ENCODE results near the gene STKLD1. TPM values are rescaled to one million over a fixed set of nuclear protein-coding genes. Genes with fewer than 3 reads are reported as not detected.

Gene STKLD1
- total RNA-seq, 3 donors from 2014 or later = 0.59 to 3.9 (median 0.96) TPM

DNA sequence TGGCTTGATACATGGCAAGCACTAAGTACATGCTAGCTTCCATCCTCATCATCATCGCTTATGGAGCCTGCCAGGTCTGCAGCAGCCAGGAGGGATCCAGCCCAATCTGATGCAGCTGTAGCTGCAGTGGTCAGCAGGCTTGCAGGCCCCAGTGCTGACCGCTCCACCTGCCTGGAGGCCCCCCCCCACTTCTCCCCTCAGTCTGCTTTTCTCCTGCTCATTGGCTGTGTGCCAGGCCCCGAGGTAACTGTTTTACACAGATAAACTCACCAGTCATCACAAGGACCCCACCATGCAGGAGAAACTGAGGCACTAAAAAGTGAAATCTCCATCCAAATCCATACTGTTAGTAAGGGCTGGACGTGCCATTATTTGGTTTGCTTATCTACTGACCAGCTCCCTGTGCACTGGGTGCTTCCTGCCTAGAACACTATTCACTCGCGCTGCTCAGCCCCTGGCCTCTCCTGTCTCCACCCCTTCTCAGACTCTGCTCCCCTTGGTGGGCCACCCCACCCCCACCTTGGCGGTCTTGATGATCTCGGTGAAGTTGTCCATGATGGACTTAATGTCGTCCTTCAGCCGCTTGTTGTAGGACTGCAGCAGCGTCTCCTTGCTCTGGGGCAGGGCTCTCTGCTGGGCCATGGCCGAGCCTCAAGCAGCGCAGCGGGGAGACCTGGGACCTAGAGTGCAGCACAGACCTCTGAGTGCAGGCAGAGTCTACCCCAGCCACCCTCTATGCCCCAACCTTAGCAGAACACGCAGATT is 30.0 kb upstream of the STKLD1 start:
- peaks cover 11% of the 10 kb centered on the region for H3K36me3 ChIP-seq
- no peak for DNase-seq (ENCODE audit: low spot score in 2 of 2)
- intact Hi-C loops (cut with DNase I; ENCODE audit: low total_unique reads) = no loop called here
- H3K9me3 ChIP-seq = no peaks in the 10 kb centered on the region
- peak overlapping the region; percentile 96 to 98 for H3K27ac ChIP-seq
- no peak for TF ChIP-seq POLR2AphosphoS5 (IDR thresholded peaks at IDR 0.05)
- TF ChIP-seq, protein P1, sequence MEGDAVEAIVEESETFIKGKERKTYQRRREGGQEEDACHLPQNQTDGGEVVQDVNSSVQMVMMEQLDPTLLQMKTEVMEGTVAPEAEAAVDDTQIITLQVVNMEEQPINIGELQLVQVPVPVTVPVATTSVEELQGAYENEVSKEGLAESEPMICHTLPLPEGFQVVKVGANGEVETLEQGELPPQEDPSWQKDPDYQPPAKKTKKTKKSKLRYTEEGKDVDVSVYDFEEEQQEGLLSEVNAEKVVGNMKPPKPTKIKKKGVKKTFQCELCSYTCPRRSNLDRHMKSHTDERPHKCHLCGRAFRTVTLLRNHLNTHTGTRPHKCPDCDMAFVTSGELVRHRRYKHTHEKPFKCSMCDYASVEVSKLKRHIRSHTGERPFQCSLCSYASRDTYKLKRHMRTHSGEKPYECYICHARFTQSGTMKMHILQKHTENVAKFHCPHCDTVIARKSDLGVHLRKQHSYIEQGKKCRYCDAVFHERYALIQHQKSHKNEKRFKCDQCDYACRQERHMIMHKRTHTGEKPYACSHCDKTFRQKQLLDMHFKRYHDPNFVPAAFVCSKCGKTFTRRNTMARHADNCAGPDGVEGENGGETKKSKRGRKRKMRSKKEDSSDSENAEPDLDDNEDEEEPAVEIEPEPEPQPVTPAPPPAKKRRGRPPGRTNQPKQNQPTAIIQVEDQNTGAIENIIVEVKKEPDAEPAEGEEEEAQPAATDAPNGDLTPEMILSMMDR (IDR thresholded peaks at IDR 0.05) = no peak
- peaks cover 0 to 18% of the 10 kb centered on the region in 2 donors for H3K4me1 ChIP-seq
- H3K4me3 ChIP-seq = peak overlapping the region; percentile 95 to 99 (median 99)
- no peaks in the 10 kb centered on the region for H3K27me3 ChIP-seq

DNA sequence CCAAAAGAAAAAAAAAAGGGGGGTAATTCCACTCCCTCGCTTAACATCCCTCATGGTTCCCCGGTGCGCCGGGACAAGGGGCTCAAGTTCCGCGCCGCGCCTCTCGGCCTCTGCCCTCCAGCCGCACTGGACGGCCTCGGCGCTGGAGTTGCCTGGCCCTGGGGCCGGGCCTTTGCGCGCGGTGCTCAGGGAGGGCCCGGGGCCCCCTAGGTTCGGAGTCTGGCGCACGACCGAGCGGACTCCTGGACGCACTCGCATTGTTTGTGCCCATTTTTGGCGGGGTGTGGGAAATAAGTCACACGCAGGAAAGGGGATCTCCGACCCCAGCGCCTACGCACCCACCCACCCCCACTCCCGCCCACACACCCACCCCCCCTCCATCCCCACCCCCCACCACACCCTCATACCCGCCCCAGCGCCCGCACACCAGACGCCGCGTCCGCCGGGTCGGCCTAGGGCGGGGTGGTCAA is 28.6 kb upstream of the STKLD1 start:
- no peaks in the 10 kb centered on the region for H3K9me3 ChIP-seq
- DNase-seq (ENCODE audit: low spot score in 2 of 2) = peak in 1 of 2 donors; percentile 51
- peak overlapping the region; percentile 95 to 99 (median 99) for H3K4me3 ChIP-seq
- no peaks in the 10 kb centered on the region for H3K27me3 ChIP-seq
- peaks cover 6% of the 10 kb centered on the region for H3K36me3 ChIP-seq
- TF ChIP-seq, protein P1 (IDR thresholded peaks at IDR 0.05) = no peak
- TF ChIP-seq POLR2AphosphoS5 (IDR thresholded peaks at IDR 0.05) = no peak
- no peak for TF ChIP-seq POLR2A (IDR thresholded peaks at IDR 0.05)
- peaks cover 0 to 18% of the 10 kb centered on the region in 2 donors for H3K4me1 ChIP-seq
- peak overlapping the region; percentile 96 to 98 for H3K27ac ChIP-seq
- intact Hi-C loops (cut with DNase I; ENCODE audit: low total_unique reads) = no loop called here

DNA sequence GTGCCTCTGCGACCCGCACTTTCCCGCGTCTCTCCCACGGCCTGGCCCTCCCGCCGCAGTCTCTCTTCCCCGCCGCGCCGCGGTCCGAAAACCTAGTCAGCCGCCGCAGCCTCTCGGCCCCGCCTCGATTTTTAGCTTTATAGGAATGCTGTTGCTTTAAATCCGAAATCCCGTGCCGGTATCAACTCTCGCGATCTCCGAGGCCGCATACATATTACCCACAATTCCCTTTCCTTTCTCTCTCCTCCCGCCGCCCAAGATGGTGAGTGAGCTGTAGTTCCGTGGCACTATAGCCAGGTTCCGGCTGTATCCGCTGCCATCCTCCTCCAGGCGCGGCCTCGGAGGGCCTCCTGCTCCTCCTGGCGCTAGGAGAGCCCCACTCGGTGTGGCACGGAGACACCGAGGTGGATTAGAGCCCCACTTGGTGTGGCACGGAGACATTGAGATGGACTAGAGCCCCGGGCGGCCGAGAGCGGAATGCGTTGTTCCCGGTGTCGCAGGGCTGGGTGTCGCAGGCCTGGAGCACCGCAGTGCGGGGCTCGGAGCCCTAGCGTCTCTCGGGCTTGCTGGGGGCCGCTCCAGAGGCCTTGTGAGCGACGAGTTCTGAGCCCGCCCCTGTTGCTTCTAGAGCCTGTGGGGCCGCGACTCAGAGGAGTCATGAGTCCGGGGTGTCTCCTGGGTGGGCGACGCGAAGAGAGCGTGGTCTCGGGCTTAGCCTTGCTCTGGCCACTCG is 28.0 kb upstream of the STKLD1 start, which contains the start of the genes MED22 and RPL7A:
Gene MED22 (minus strand): TSS at position 147 of the 733 bp plus-strand sequence. CDS start 1,469 bp downstream, outside the sequence.
Gene RPL7A (plus strand): TSS at position 234 of the 733 bp plus-strand sequence. CDS start 26 bp downstream, at position 260.
- H3K4me1 ChIP-seq = peaks cover 0 to 18% of the 10 kb centered on the region in 2 donors
- DNase-seq (ENCODE audit: low spot score in 2 of 2) = peak; percentile 94
- intact Hi-C loops (cut with DNase I; ENCODE audit: low total_unique reads) = no loop called here
- no peaks in the 10 kb centered on the region for H3K27me3 ChIP-seq
- H3K9me3 ChIP-seq = no peaks in the 10 kb centered on the region
- TF ChIP-seq, protein P1 (IDR thresholded peaks at IDR 0.05) = peak in 1 of 3 donors; percentile 12
- peak; percentile 70 for TF ChIP-seq POLR2A (IDR thresholded peaks at IDR 0.05)
- peak; percentile 95 to 97 (median 96) for TF ChIP-seq POLR2AphosphoS5 (IDR thresholded peaks at IDR 0.05)
- peaks cover 6% of the 10 kb centered on the region for H3K36me3 ChIP-seq
- peak within 1 kb of the TSS; percentile 95 to 99 (median 99) for H3K4me3 ChIP-seq
- peak within 1 kb of the TSS; percentile 96 to 98 for H3K27ac ChIP-seq

DNA sequence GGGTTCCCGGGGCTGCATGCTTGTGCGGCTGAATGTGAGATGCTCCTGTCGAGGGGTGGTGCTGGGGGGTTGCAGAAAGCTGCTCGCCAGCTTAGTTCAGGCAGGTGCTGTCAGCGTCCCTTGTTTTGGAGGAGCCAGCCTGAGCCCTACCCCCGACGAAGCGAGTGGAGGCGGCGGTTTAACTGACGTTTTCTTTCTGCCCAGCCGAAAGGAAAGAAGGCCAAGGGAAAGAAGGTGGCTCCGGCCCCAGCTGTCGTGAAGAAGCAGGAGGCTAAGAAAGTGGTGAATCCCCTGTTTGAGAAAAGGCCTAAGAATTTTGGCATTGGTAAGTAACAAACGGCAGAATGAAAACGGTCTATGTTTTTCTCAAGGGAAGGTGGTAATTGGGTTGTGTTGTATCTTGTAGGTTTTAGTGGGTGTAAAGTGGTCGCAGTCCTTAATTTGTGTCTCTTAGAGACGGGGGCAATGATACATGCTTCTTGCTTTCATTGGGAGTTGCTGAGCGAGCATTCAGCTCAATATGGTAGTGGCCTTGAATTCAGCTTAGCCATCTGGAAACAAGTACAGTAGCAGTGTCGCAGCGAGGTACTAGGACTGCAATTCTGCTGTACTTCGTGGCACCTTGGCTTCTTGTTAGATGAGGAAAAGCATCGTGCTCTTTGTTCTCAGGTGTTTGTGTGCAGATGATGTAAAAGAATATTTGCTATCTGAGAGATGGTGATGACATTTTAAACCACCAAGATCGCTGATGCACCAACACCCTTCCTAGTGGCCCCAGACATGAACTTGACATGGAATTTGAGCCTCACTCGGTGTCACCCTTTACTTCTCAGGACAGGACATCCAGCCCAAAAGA is 27.2 kb upstream of the STKLD1 start:
- peaks cover 6% of the 10 kb centered on the region for H3K36me3 ChIP-seq
- H3K4me3 ChIP-seq = peak overlapping the region; percentile 95 to 99 (median 99)
- TF ChIP-seq, protein P1 (IDR thresholded peaks at IDR 0.05) = no peak
- no peak for TF ChIP-seq POLR2AphosphoS5 (IDR thresholded peaks at IDR 0.05)
- no peak for TF ChIP-seq POLR2A (IDR thresholded peaks at IDR 0.05)
- peak in 1 of 2 donors; percentile 49 for DNase-seq (ENCODE audit: low spot score in 2 of 2)
- H3K27ac ChIP-seq = peak overlapping the region; percentile 96 to 98
- H3K27me3 ChIP-seq = no peaks in the 10 kb centered on the region
- H3K9me3 ChIP-seq = no peaks in the 10 kb centered on the region
- intact Hi-C loops (cut with DNase I; ENCODE audit: low total_unique reads) = no loop called here
- H3K4me1 ChIP-seq = peaks cover 0 to 18% of the 10 kb centered on the region in 2 donors

All from breast epithelium (tissue), 4 donors.